GM18867 (cell line): ENCODE data around the gene AGXT.
"Not testable (repeated sequence)": the region's sequence is repeated elsewhere in the genome, so short reads cannot be mapped to it uniquely, and the experiment has no call there.

Source experiments
- ATAC-seq: cut with Tn5 transposase; IDR thresholded peaks from one replicate; pipeline ENCODE4 v1.9.1; 2021; ENCODE audit warnings: mild to moderate bottlenecking, moderate library complexity; ENCODE audit not compliant: unreplicated experiment

The AGXT gene

GRCh38 chr2:240839152-240840143 is 29.2 kb upstream of the AGXT start:
- ATAC-seq, result no peak

DNA sequence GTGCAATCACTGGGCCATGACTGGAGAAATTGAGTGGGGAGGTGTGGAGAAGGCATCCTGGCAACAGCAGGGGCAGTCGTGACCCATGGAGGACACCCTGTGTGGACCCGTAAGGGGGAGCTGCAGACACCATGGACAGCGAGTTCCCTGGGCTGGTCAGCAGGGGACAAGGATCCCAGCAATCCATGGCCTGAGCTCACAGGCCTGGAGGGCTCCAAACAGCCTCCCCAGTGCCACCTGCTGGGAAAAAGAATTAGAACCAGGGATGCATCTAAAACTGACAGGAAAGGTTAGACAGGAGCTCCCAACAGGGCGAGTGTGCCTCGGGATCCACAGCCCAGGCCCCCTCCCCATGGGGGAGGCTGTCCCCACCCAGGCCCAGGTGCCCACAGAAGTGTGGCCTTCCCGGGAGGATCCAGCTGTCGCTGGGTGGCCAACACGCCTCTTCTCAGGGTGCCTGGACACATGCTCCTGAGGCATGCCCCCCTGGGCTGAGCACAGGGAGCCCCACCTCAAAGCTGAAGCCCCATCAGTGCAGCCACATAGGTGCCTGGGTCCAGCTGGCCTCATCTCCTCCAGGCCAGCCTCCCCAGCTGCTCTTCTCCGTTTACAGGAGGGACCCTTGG is 28.1 kb upstream of the AGXT start:
- ATAC-seq, result no peak

DNA sequence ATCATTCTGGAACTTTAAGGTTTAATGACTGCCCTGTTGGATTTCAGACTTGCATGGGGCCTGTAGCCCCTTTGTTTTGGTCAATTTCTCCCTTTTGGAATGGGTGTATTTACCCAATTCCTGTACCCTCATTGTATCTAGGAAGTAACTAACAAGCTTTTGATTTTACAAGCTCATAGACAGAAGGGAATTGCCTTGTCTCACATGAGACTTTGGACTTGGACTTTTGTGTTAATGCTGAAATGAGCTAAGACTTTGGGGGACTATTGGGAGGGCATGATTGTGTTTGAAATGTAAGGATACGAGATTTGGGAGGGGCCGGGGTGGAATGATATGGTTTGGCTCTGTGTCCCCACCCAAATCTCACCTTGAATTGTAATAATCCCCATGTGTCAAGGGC is 22.3 kb upstream of the AGXT start:
- ATAC-seq, result not testable (repeated sequence)

DNA sequence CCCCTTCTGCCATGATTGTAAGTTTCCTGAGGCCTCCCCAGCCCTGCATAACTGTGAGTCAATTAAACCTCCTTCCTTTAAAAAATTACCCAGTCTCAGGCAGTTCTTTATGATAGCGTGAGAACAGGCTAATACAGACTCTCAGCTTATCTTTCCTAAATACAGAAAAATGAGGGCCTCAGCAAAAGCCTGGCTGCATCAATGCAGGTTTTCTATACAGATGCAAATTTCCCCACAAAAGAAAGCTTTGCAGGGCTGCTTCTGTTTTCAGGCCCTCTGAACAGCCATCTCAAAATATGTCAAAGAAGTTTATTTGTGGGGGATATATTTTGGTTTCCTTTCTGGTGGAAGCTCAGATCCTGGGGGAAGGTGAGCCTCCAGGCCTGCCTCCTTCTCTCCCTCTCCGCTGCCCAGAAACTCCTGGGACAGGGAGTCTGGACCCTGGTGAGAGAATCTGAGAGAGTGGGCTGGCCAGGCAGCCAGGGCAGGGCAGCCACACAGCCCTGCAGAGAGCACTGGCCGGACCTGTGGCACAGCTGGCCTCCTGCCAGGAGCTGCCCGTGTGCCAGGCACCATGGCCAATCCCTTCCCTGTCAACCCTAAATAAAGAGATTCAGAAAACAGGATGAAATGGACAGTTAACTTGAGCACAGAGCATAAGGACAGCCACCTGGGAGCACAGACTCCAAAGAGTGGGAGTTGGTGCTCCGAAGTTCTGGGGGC is 21.6 kb upstream of the AGXT start:
- ATAC-seq, result no peak

DNA sequence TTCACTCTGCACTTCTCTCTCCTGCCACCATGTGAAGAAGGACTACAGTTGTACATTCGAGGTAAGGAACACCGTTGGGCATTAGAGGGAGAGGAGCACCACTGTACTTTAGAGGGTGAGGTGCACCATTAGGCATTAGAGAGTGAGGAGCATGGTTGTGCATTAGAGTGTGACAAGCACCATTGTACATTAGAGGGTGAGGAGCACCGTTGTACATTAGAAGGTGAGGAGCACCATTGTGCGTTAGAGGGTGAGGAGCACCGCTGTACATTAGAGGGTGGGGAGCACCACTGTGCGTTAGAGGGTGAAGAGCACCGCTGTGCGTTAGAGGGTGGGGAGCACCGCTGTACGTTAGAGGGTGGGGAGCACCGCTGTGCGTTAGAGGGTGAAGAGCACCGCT is 20.8 kb upstream of the AGXT start:
- no peak for ATAC-seq

- no peak for ATAC-seq
Measured at GRCh38 chr2:240848900-240849680, 19.5 kb upstream of the AGXT start.

- no peak for ATAC-seq
Measured at GRCh38 chr2:240850026-240850425, 18.6 kb upstream of the AGXT start.

DNA sequence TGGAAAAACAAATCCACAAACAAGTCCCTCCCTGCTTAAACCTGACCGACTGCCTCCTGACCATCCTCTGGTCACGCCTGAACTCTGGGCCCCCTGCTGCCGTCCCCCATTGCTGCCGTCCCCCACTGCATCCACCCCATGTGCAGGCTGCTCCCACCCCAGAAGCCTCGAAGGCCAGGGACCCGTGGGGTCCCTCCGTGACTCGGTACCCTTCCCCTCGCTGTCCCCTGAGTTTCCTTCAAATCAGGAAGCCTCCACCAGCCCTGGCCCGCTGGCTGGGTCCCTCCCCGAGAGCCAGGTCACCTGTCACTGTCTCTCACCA is 17.9 kb upstream of the AGXT start:
- ATAC-seq, result no peak

- peak; percentile 66 for ATAC-seq
Measured at GRCh38 chr2:240851078-240851991, 17.3 kb upstream of the AGXT start.

- no peak for ATAC-seq
Measured at GRCh38 chr2:240852671-240853314, 15.8 kb upstream of the AGXT start.

- ATAC-seq, result no peak
Measured at GRCh38 chr2:240855670-240856069, 13.0 kb upstream of the AGXT start.

DNA sequence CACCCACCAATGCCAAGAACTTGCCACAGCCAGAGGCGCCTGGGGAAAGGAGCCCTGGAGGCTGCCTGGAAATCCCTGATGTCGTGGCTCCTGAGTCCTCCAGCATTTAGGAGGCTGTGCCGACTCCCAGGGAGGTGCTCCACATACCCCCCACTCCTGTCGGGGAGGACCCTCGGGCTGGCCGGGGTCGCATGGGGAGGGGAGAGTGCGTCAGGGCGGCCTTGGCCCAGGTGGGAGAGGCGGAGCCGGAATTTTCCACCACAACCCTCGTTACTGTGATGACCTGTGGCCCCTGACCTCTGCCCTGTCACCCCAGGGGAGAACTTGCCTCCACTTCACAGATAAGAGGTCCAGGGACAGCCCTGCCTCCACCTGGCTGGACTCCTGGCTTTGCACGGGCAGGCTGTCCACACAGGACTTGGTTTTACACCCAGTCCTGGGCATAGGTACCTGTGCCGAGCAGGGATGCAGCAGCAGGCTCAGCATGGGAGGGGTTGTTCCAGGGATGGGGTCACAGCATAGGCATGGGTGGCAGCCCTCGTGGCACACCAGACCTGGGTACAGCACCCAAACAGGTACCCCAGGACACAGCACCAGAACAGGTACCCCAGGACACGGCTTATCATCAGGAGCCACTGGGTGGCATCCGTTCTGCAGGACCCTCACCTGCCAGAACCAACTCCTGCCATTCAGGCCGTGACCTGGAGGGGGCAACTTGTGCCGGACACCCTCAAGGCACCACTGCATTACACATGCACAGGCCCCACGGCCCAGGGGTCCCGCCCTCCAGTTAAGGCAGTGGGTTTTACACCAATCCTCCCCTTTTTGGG is 12.3 kb upstream of the AGXT start:
- no peak for ATAC-seq

DNA sequence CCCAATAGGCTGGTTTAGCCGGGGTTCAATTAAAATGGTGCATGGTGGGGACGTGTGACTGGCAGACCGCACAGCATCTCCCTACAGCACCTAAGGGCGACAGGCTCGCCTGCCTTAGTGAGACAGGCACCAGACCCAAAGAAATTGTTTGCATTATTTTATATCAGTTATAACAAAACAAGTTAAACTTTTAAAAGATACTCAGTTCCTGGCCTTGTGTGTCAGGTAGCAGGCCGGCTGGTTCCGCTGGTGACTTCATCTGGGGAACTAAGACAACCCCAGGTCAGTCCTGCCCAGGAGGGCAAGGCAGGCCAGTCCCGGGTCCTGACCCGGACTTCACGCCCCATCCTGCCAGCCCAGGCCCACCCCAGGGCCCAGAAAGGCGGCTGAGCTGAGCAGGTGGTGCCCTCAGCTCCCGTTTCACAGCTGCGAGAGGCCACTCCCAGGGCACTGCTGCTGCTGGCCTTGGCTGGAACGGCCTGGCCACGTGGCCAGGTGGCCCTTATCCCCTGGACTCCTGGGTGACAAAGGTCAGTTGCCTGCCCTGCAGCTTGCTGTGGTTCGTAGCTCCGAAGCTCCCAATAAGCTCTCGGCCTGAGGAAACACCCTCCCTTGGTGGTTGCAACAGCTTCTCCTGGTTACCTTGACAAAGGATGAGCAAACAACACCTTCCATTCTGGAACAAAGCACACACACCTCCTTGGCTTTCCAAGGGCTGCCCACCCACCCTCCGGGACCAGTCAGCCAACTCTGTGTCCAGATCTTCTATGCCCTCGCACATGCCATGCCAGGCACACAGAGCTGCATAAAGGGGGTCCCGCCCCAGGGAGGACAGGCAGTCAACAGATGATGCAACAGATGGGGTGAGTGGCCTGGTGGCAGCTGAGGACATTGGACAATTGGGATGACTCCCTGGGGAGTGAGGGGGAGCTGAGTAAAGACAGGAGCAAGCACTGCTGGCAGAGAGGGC is 11.3 kb upstream of the AGXT start:
- no peak for ATAC-seq

DNA sequence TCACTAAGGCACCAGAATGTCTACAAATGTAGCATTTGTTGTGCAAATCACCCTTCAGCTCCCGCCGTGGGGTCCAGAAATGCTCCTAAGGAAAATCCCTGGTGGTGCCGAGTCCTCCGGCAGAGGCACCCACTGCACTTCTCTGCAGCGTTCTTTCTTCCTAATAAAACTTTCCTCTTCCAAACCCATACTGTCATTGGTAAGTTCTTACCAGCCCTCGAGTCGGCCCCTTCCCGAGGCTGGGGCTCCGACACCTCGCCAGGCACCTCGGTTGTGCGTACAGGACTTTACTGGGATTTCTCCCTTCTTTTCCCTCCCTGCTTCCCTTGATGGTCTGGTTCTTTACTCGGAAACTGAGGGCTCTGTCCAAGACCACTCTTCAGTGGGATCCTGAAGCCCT is 10.3 kb upstream of the AGXT start:
- ATAC-seq, result no peak

GRCh38 chr2:240858871-240859270 is 9.8 kb upstream of the AGXT start:
- no peak for ATAC-seq

DNA sequence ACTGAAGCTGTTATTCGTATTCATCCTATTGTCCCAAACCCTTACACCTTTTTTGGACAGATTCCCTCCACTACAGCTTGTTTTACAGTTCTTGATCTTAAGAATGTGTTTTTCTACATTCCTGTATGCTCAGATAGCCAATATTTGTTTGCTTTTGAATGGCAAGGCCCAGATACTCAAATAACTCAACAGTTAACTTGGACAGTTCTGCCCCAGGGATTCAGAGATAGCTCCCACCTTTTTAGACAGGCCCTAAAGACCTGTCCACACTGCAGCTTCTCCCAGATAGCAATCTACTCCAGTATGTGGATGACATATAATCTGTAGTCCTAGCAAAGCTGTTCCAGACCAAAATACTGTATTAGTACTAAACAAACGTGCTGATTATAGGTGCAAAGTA is 7.1 kb upstream of the AGXT start:
- no peak for ATAC-seq

DNA sequence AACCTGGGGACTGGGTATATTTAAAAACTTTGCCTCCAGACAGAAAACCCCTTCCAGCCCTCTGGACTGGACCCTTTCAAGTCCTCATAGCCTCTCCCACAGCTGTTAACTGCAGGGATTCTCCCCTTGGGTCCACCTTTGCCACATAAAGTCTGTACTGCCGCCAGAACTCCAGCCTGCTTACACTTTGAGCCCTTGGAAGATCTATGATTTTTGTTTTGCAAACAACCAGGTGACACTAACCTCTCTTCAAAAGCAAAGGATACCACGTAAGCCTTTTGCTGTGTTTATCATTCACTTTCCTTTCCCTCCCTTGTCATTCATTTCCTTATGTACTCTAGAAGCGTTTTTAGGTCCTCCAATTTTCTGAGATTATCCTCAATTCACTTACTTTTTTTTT is 4.1 kb upstream of the AGXT start:
- no peak for ATAC-seq
